ENCODE results near the gene AFG1L.
A peak's percentile ranks its signal among the peaks of the same experiment; 100 is the strongest.

The AFG1L gene

DNA sequence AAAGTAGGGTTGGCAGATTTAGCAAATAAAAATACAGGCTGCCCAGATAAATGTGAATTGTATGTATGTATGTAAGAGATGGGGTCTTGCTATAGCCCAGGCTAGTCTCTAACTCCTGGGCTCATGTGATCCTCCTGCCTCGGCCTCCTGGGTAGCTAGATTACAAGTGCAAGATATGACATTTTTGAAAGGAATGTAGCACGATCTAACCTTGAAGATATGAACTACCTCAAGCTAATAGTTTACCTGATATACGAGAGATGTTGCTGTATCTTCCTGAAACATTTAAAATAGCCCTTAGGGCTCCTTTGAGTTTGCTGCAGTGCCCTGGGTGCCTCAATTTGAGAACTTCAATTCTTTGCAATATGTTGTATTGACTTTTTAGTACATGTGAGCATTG is 42.1 kb downstream of the AFG1L start:
- DNase-seq (ENCODE audit: insufficient read length, low spot score) (no peak), FAIRE-seq (peak; percentile 59)
- TF ChIP-seq PAX5 (IDR thresholded peaks at IDR 0.05; ENCODE audit: insufficient read depth, low read length, severe bottlenecking): no peak
- TF ChIP-seq TAF1 (IDR thresholded peaks at IDR 0.05; ENCODE audit: low read depth, low read length): no peak
- TF ChIP-seq POU2F2 (IDR thresholded peaks at IDR 0.05; ENCODE audit: low read depth, low read length): no peak
- no peak for TF ChIP-seq SPI1 (IDR thresholded peaks at IDR 0.05; ENCODE audit: low read depth, low read length)
- no peak for TF ChIP-seq POLR2AphosphoS5 (IDR thresholded peaks at IDR 0.05; ENCODE audit: low read depth, low read length)
- no peak for TF ChIP-seq POLR2A (IDR thresholded peaks at IDR 0.05; ENCODE audit: low read depth, low read length)

DNA sequence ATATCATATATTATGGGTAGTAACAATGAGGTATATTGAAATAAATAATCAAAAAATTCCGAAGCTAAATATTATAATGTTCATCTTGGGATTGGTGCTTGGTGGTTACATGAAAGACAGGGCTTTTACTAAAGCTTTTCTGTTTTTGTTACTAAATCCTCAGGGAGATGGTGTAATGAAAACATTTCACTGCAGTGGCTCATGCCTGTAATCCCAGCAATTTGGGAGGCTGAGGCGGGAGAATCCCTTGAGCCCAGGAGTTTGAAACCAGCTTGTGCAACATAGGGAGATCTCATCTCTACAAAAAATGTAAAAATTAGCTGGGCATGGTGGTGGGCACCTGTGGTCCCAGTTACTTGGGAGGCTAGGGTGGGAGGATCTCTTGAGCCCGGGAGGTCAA is 42.9 kb downstream of the AFG1L start:
- DNase-seq (ENCODE audit: insufficient read length, low spot score) (no peak), FAIRE-seq (no peak)
- TF ChIP-seq POLR2AphosphoS5 (IDR thresholded peaks at IDR 0.05; ENCODE audit: low read depth, low read length) (no peak), POU2F2 (IDR thresholded peaks at IDR 0.05; ENCODE audit: low read depth, low read length) (no peak), PAX5 (IDR thresholded peaks at IDR 0.05; ENCODE audit: insufficient read depth, low read length, severe bottlenecking) (no peak)

DNA sequence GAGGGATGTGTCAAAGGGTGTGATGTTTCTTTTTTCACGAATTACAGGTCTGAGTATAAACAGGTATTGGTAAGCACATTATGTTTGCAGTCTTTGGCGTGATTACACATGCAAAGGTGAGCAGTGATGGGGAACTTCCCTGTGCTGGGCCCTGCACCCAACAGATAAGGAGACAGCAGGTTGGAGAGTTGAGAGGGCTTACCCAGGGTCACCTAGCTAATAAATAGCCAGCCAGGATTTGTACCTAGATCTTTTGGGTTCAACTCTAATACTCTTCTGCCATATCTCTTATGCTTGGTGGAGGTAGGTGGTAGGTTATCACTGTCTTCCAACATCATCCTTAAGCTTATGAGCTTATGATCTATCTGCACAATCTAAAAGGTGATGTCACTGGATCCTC is 46.5 kb downstream of the AFG1L start:
- DNase-seq (ENCODE audit: insufficient read length, low spot score) (no peak), FAIRE-seq (peak; percentile 50)
- TF ChIP-seq PAX5 (IDR thresholded peaks at IDR 0.05; ENCODE audit: insufficient read depth, low read length, severe bottlenecking): no peak
- no peak for TF ChIP-seq POLR2AphosphoS5 (IDR thresholded peaks at IDR 0.05; ENCODE audit: low read depth, low read length)
- no peak for TF ChIP-seq TAF1 (IDR thresholded peaks at IDR 0.05; ENCODE audit: low read depth, low read length)
- TF ChIP-seq SPI1 (IDR thresholded peaks at IDR 0.05; ENCODE audit: low read depth, low read length): no peak
- TF ChIP-seq POLR2A (IDR thresholded peaks at IDR 0.05; ENCODE audit: low read depth, low read length): no peak
- TF ChIP-seq POU2F2 (IDR thresholded peaks at IDR 0.05; ENCODE audit: low read depth, low read length): no peak

DNA sequence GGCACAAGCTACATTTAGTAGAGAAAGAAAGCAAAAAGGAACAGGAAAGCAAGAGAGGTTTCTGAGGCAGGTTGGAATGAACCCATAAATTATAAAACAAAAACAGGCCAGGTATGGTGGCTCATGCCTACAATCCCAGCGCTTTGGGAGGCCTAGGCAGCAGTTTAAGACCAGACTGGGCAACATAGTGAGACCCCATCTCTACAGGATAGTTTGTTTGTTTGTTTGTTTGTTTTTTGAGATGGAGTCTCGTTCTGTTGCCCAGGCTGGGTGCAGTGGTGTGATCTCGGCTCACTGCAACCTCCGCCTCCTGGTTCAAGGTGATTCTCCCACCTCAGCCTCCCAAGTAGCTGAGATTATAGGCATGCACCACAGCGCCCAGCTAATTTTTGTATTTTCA is 49.0 kb downstream of the AFG1L start:
- no peak for DNase-seq (ENCODE audit: insufficient read length, low spot score)
- FAIRE-seq: no peak
- TF ChIP-seq POLR2AphosphoS5 (IDR thresholded peaks at IDR 0.05; ENCODE audit: low read depth, low read length) (no peak), POLR2A (IDR thresholded peaks at IDR 0.05; ENCODE audit: low read depth, low read length) (no peak), TAF1 (IDR thresholded peaks at IDR 0.05; ENCODE audit: low read depth, low read length) (no peak), POU2F2 (IDR thresholded peaks at IDR 0.05; ENCODE audit: low read depth, low read length) (no peak), PAX5 (IDR thresholded peaks at IDR 0.05; ENCODE audit: insufficient read depth, low read length, severe bottlenecking) (no peak), SPI1 (IDR thresholded peaks at IDR 0.05; ENCODE audit: low read depth, low read length) (no peak)

DNA sequence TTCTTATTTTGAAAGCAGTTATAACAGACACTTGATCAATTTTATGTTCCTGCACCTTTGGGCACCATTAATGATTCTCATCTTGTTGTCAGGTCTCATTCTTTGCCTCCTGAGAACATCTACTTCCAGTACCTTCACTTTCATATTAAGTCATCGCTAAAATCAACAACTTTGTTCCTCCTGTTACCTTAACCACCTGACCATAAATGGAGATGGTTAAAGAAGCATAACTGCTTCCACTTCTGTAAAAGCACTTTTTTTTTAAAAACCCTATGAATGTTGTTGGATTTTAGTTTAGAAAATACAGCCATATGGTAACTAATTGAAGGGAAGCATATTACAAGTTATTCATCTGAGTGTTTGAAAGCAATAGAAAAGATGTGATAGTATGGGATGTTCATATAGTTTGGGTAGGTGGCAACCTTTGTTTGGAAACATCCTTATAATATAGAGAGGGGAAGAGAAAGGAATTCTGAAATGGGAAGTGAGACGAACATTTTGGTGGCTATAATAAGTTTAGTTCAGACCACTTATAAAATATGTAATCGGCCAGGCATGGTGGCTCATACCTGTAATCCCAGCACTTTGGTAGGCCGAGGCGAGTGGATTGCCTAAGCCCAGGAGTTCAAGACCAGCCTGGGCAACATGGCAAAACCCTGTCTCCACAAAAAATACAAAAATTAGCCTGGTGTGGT is 53.9 kb downstream of the AFG1L start:
- FAIRE-seq (peak; percentile 92), DNase-seq (ENCODE audit: insufficient read length, low spot score) (peak; percentile 37)
- no peak for TF ChIP-seq POLR2A (IDR thresholded peaks at IDR 0.05; ENCODE audit: low read depth, low read length)
- TF ChIP-seq SPI1 (IDR thresholded peaks at IDR 0.05; ENCODE audit: low read depth, low read length): peak; percentile 67
- no peak for TF ChIP-seq POU2F2 (IDR thresholded peaks at IDR 0.05; ENCODE audit: low read depth, low read length)

DNA sequence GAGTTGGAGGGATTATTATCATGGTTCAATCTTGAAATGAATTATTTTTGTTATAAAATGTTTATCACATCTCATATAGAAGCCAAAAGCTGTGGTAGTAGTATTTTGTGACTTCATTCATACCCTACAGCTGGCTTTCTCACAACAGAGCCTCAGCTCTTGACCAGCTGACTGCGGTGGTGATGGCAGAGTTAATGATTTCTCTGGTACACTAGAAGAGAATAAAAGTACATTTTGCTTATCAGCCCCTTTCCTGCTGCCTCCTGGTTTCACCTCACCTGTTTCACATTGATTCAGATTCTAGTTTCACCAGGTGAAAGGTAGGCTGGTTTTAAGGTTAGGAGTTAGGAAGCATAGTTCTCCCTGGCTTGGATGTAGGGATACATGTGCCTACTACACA is 55.7 kb downstream of the AFG1L start:
- TF ChIP-seq SPI1 (IDR thresholded peaks at IDR 0.05; ENCODE audit: low read depth, low read length) (no peak), POU2F2 (IDR thresholded peaks at IDR 0.05; ENCODE audit: low read depth, low read length) (no peak), POLR2A (IDR thresholded peaks at IDR 0.05; ENCODE audit: low read depth, low read length) (no peak), TAF1 (IDR thresholded peaks at IDR 0.05; ENCODE audit: low read depth, low read length) (no peak), PAX5 (IDR thresholded peaks at IDR 0.05; ENCODE audit: insufficient read depth, low read length, severe bottlenecking) (no peak), POLR2AphosphoS5 (IDR thresholded peaks at IDR 0.05; ENCODE audit: low read depth, low read length) (no peak)
- FAIRE-seq: no peak
- no peak for DNase-seq (ENCODE audit: insufficient read length, low spot score)

DNA sequence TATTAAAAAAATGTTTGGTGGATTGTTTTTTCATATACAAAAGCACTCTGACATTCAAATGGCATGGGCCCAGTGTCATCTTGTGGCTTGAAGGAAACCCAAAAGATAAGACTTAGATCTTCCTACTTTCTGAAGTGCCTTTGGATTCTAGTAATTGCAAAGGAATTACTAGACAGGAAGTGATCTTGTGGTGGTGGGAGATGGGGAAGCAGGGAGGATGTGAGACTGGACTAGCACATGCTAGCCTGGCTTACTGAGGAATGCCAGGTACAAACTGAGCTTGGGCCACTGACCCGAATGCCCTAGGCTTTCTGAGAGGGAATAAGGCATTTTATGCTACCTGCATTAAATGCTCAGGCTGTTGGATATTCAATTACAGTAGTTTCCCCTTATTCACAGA is 59.0 kb downstream of the AFG1L start:
- FAIRE-seq: no peak
- no peak for TF ChIP-seq POU2F2 (IDR thresholded peaks at IDR 0.05; ENCODE audit: low read depth, low read length)
- TF ChIP-seq SPI1 (IDR thresholded peaks at IDR 0.05; ENCODE audit: low read depth, low read length): no peak
- TF ChIP-seq PAX5 (IDR thresholded peaks at IDR 0.05; ENCODE audit: insufficient read depth, low read length, severe bottlenecking): no peak
- no peak for TF ChIP-seq POLR2A (IDR thresholded peaks at IDR 0.05; ENCODE audit: low read depth, low read length)
- TF ChIP-seq TAF1 (IDR thresholded peaks at IDR 0.05; ENCODE audit: low read depth, low read length): no peak
- no peak for TF ChIP-seq POLR2AphosphoS5 (IDR thresholded peaks at IDR 0.05; ENCODE audit: low read depth, low read length)
- DNase-seq (ENCODE audit: insufficient read length, low spot score): no peak

DNA sequence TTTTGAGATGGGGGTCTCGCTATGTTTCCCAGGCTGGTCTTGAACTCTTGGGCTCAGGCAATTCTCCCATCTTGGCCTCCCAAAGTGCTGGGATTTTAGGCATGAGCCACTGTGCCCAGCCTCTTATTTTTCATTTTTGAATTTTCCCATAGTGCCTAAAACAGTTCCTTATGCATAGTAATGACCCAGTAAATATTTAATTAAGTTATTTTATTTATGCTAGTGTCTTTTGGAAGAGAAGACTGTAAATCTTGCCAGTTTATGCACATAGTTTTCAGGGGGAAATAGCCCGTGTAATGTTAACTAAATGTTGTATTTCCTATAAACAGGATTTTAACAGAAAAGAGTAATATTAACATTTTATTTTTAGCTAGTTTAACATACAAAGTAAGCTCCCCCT is 60.3 kb downstream of the AFG1L start:
- TF ChIP-seq TAF1 (IDR thresholded peaks at IDR 0.05; ENCODE audit: low read depth, low read length): no peak
- no peak for TF ChIP-seq POLR2A (IDR thresholded peaks at IDR 0.05; ENCODE audit: low read depth, low read length)
- no peak for TF ChIP-seq POU2F2 (IDR thresholded peaks at IDR 0.05; ENCODE audit: low read depth, low read length)
- no peak for TF ChIP-seq SPI1 (IDR thresholded peaks at IDR 0.05; ENCODE audit: low read depth, low read length)
- no peak for TF ChIP-seq PAX5 (IDR thresholded peaks at IDR 0.05; ENCODE audit: insufficient read depth, low read length, severe bottlenecking)
- TF ChIP-seq POLR2AphosphoS5 (IDR thresholded peaks at IDR 0.05; ENCODE audit: low read depth, low read length): no peak
- DNase-seq (ENCODE audit: insufficient read length, low spot score): no peak
- no peak for FAIRE-seq

DNA sequence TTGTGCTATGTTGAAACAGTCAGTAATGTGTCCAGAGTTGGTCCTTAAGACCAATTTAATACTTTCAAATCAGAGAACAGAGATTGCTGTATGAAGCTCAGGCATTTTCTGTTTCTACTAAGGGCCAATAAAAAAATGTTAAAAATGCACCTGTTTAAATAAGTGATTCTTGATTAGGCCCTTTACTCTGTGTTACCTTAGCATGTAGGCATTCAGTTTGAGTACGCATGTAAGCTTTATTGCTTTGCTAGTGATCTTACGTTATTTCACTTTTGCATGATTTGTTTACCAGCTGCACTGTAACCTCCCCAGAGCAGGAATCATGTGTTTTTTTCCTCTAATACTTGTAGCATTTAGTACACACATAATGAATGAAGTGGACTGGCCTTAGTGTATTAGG is 61.0 kb downstream of the AFG1L start:
- DNase-seq (ENCODE audit: insufficient read length, low spot score) (no peak), FAIRE-seq (peak; percentile 69)
- TF ChIP-seq POLR2A (IDR thresholded peaks at IDR 0.05; ENCODE audit: low read depth, low read length) (no peak), SPI1 (IDR thresholded peaks at IDR 0.05; ENCODE audit: low read depth, low read length) (no peak), TAF1 (IDR thresholded peaks at IDR 0.05; ENCODE audit: low read depth, low read length) (no peak), PAX5 (IDR thresholded peaks at IDR 0.05; ENCODE audit: insufficient read depth, low read length, severe bottlenecking) (no peak), POLR2AphosphoS5 (IDR thresholded peaks at IDR 0.05; ENCODE audit: low read depth, low read length) (no peak), POU2F2 (IDR thresholded peaks at IDR 0.05; ENCODE audit: low read depth, low read length) (no peak)

Measured in GM12891 (cell line).